ENCODE results near the gene ADAM12.

DNA sequence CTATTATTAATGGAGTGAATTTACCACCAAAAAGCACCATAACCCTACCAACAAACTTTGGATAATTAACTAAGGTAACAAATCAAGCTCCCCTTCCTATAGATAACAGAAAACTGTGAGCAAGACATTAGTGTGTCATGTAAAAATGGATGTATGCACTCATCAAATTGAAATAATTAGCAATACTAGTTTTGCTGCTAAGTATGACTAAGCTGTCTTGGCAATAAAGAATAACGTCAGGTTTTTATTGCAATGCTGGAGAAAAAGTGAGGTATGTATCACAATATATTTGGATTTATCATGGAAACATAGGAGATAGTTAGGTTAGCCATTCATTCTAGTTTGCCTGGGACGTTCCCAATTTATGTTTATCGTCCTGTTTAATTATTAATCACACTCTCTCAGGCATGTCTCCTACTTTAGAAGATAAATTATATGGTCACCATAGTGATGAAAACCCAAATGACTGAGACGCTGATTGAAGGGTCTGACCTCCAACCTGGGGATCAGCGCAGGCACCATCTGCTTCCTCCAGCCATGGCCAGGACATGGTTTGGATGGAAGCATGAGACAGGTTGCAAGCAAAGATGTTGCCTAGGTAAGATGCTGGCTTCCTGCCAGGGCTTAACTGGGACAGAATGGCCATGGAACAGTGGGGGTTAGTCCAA, 366.3 kb downstream of the ADAM12 start:
- TF ChIP-seq POLR2A (IDR thresholded peaks at IDR 0.05; ENCODE audit: low read depth, low read length) = no peak
- TF ChIP-seq POLR2AphosphoS5 (IDR thresholded peaks at IDR 0.05; ENCODE audit: low read depth, low read length) = no peak
- TF ChIP-seq SPI1 (IDR thresholded peaks at IDR 0.05; ENCODE audit: low read depth, low read length) = no peak
- TF ChIP-seq TAF1 (IDR thresholded peaks at IDR 0.05; ENCODE audit: low read depth, low read length) = no peak
- no peak for TF ChIP-seq POU2F2 (IDR thresholded peaks at IDR 0.05; ENCODE audit: low read depth, low read length)
- no peak for TF ChIP-seq PAX5 (IDR thresholded peaks at IDR 0.05; ENCODE audit: insufficient read depth, low read length, severe bottlenecking)

Data from GM12891 (cell line).